ENCODE results near the gene MKI67.

Gene MKI67

GRCh38 chr10:128150561-128150960 is 24.3 kb upstream of the MKI67 start:
- H3K27ac ChIP-seq = no peak overlapping the region

GRCh38 chr10:128150045-128150493 is 23.8 kb upstream of the MKI67 start:
- TF ChIP-seq CTCF (IDR thresholded peaks at IDR 0.05) = peak; percentile 98

More at GRCh38 chr10:128150561-128150960, 24.3 kb upstream of the MKI67 start:
- Histone ChIP-seq H3K4me3 (ENCODE audit: low read depth in 1 of 2, low read length in 1 of 2) (peak overlapping the region; percentile 71 to 73), H3K27me3 (peaks cover 20% of the 10 kb centered on the region), H3K4me1 (ENCODE audit: control insufficient read depth in 1 of 2, insufficient read depth in 1 of 2, low read depth in 1 of 2, low read length in 1 of 2) (peaks cover 6 to 10% of the 10 kb centered on the region in 2 experiments), H3K9me3 (no peaks in the 10 kb centered on the region), H3K36me3 (no peaks in the 10 kb centered on the region)
- TF ChIP-seq CTCF (IDR thresholded peaks at IDR 0.05) = no peak

GRCh38 chr10:128149267-128150014 is 23.2 kb upstream of the MKI67 start:
- H3K27me3 ChIP-seq = peaks cover 20% of the 10 kb centered on the region
- H3K4me3 ChIP-seq (ENCODE audit: low read depth in 1 of 2, low read length in 1 of 2) = peak overlapping the region in 1 of 2 experiments; percentile 12
- no peak for TF ChIP-seq CTCF (IDR thresholded peaks at IDR 0.05)
- H3K36me3 ChIP-seq = no peaks in the 10 kb centered on the region
- no peak overlapping the region for H3K27ac ChIP-seq
- H3K4me1 ChIP-seq (ENCODE audit: control insufficient read depth in 1 of 2, insufficient read depth in 1 of 2, low read depth in 1 of 2, low read length in 1 of 2) = peaks cover 6 to 10% of the 10 kb centered on the region in 2 experiments
- H3K9me3 ChIP-seq = no peaks in the 10 kb centered on the region

More at GRCh38 chr10:128150045-128150493, 23.8 kb upstream of the MKI67 start:
- Histone ChIP-seq H3K27me3 (peaks cover 20% of the 10 kb centered on the region), H3K4me3 (ENCODE audit: low read depth in 1 of 2, low read length in 1 of 2) (peak overlapping the region; percentile 71 to 73), H3K4me1 (ENCODE audit: control insufficient read depth in 1 of 2, insufficient read depth in 1 of 2, low read depth in 1 of 2, low read length in 1 of 2) (peaks cover 6 to 10% of the 10 kb centered on the region in 2 experiments), H3K9me3 (no peaks in the 10 kb centered on the region), H3K27ac (peak overlapping the region; percentile 9), H3K36me3 (no peaks in the 10 kb centered on the region)

- no peak for TF ChIP-seq CTCF (IDR thresholded peaks at IDR 0.05)
- Histone ChIP-seq H3K4me1 (ENCODE audit: control insufficient read depth in 1 of 2, insufficient read depth in 1 of 2, low read depth in 1 of 2, low read length in 1 of 2) (peaks cover 6 to 10% of the 10 kb centered on the region in 2 experiments), H3K27me3 (peaks cover 20% of the 10 kb centered on the region), H3K9me3 (no peaks in the 10 kb centered on the region), H3K27ac (no peak overlapping the region), H3K4me3 (ENCODE audit: low read depth in 1 of 2, low read length in 1 of 2) (no peak overlapping the region), H3K36me3 (no peaks in the 10 kb centered on the region)
Measured at GRCh38 chr10:128147669-128148068, 21.4 kb upstream of the MKI67 start.

- no peak overlapping the region for H3K27ac ChIP-seq
- H3K27me3 ChIP-seq = peaks cover 20% of the 10 kb centered on the region
- H3K4me1 ChIP-seq (ENCODE audit: control insufficient read depth in 1 of 2, insufficient read depth in 1 of 2, low read depth in 1 of 2, low read length in 1 of 2) = peaks cover 6 to 10% of the 10 kb centered on the region in 2 experiments
- no peak for TF ChIP-seq CTCF (IDR thresholded peaks at IDR 0.05)
- no peak overlapping the region for H3K4me3 ChIP-seq (ENCODE audit: low read depth in 1 of 2, low read length in 1 of 2)
- H3K9me3 ChIP-seq = no peaks in the 10 kb centered on the region
- no peaks in the 10 kb centered on the region for H3K36me3 ChIP-seq
Measured at GRCh38 chr10:128147064-128147463, 20.8 kb upstream of the MKI67 start.
